Measurements from ENCODE around the gene SNCA.
A peak's percentile ranks its signal among the peaks of the same experiment; 100 is the strongest.

The SNCA gene

GRCh38 chr4:89863533-89863932 is 26.6 kb upstream of the SNCA start:
- TF ChIP-seq CTCF (conservative IDR thresholded peaks at IDR 0.05; ENCODE audit: low read length), result no peak
- no peak for DNase-seq (ENCODE audit: low read depth)
- H3K4me3 ChIP-seq (ENCODE audit: low read length), result no peak overlapping the region

GRCh38 chr4:89860971-89861370 is 24.0 kb upstream of the SNCA start:
- DNase-seq (ENCODE audit: low read depth), result no peak
- H3K4me3 ChIP-seq (ENCODE audit: low read length), result no peak overlapping the region
- no peak for TF ChIP-seq CTCF (conservative IDR thresholded peaks at IDR 0.05; ENCODE audit: low read length)

- no peak for DNase-seq (ENCODE audit: low read depth)
- H3K4me3 ChIP-seq (ENCODE audit: low read length), result no peak overlapping the region
- no peak for TF ChIP-seq CTCF (conservative IDR thresholded peaks at IDR 0.05; ENCODE audit: low read length)
Measured at GRCh38 chr4:89855236-89855635, 18.3 kb upstream of the SNCA start.

- H3K4me3 ChIP-seq (ENCODE audit: low read length), result no peak overlapping the region
- no peak for TF ChIP-seq CTCF (conservative IDR thresholded peaks at IDR 0.05; ENCODE audit: low read length)
- DNase-seq (ENCODE audit: low read depth), result no peak
Measured at GRCh38 chr4:89847571-89848325, 10.8 kb upstream of the SNCA start.

- no peak overlapping the region for H3K4me3 ChIP-seq (ENCODE audit: low read length)
- DNase-seq (ENCODE audit: low read depth), result no peak
- no peak for TF ChIP-seq CTCF (conservative IDR thresholded peaks at IDR 0.05; ENCODE audit: low read length)
Measured at GRCh38 chr4:89839558-89839957, 2.6 kb upstream of the SNCA start.

- no peak overlapping the region for H3K4me3 ChIP-seq (ENCODE audit: low read length)
- DNase-seq (ENCODE audit: low read depth), result no peak
- TF ChIP-seq CTCF (conservative IDR thresholded peaks at IDR 0.05; ENCODE audit: low read length), result no peak
Measured at GRCh38 chr4:89837993-89838390, 1.0 kb upstream of the SNCA start.

GRCh38 chr4:89837385-89837992 is 528 bp upstream of the SNCA start:
- no peak for DNase-seq (ENCODE audit: low read depth)
- H3K4me3 ChIP-seq (ENCODE audit: low read length), result peak overlapping the region; percentile 49
- no peak for TF ChIP-seq CTCF (conservative IDR thresholded peaks at IDR 0.05; ENCODE audit: low read length)

Data from AG10803 (cell line).